Myometrial cell (primary cell): ENCODE results near the gene EVPL. TPM values are rescaled to one million over a fixed set of nuclear protein-coding genes. Genes with fewer than 3 reads are reported as not detected.

Source experiments
- total RNA-seq: library from RNA; depleted of rRNA; stranded (reverse); fragments of >200 nt; gene quantifications from 2 replicates; pipeline ENCODE4 v1.2.3, GENCODE V29; 2015

Gene EVPL
- total RNA-seq = 0.53 and 0.58 TPM in 2 replicates

GRCh38 chr17:76027159-76027839, at the start of gene EVPL:
EVPL (minus strand) TSS chr17:76027306; CDS start chr17:76027198, 108 bp downstream.

GRCh38 chr17:76074390-76075363, 47.6 kb upstream of the EVPL start, which contains the start of gene GALR2:
GALR2 (plus strand) TSS chr17:76074781; CDS start chr17:76074884, 103 bp downstream.

GRCh38 chr17:76072148-76072858, 45.2 kb upstream of the EVPL start, which contains the start of gene SRP68:
SRP68 (minus strand) TSS chr17:76072517; CDS start chr17:76072491, 26 bp downstream.

GRCh38 chr17:76000755-76001521, 26.2 kb downstream of the EVPL start, which contains the start of gene CDK3:
CDK3 (plus strand) TSS chr17:76000855; CDS start chr17:76001426, 571 bp downstream.

GRCh38 chr17:75978938-75979704, 48.0 kb downstream of the EVPL start, which contains the start of the genes ACOX1 and TEN1:
ACOX1 (minus strand) TSS chr17:75979166; CDS start chr17:75979073, 93 bp downstream.
TEN1 (plus strand) TSS chr17:75979240; CDS start chr17:75986193, 6,953 bp downstream.

Other genes starting within 250 kb of the EVPL start
- 13.6 and 32.3 TPM in 2 replicates for gene UNK, start 242.5 kb downstream of the EVPL start, total RNA-seq
- 0.89 and 3.5 TPM in 2 replicates for gene UNC13D, start 182.9 kb downstream of the EVPL start, total RNA-seq
- 84.4 and 94.8 TPM in 2 replicates for gene WBP2, start 172.0 kb downstream of the EVPL start, total RNA-seq
- gene TRIM47, start 148.7 kb downstream of the EVPL start, total RNA-seq = 11.3 and 15.3 TPM in 2 replicates
- 14.4 and 21.3 TPM in 2 replicates for gene TRIM65, start 130.4 kb downstream of the EVPL start, total RNA-seq
- gene MRPL38, start 122.4 kb downstream of the EVPL start, total RNA-seq = 24.1 and 27.1 TPM in 2 replicates
- gene FBF1, start 86.3 kb downstream of the EVPL start, total RNA-seq = 9.5 and 15.1 TPM in 2 replicates
- gene ACOX1, start 48.1 kb downstream of the EVPL start, total RNA-seq = 35.6 and 41.8 TPM in 2 replicates
- 15.8 and 16.1 TPM in 2 replicates for gene TEN1, start 48.1 kb downstream of the EVPL start, total RNA-seq
- gene CDK3, start 26.5 kb downstream of the EVPL start, total RNA-seq = 1.2 and 3.5 TPM in 2 replicates
- 29.4 and 37.7 TPM in 2 replicates for gene SRP68, start 45.2 kb upstream of the EVPL start, total RNA-seq
- 0.29 and 0.53 TPM in 2 replicates for gene GALR2, start 47.5 kb upstream of the EVPL start, total RNA-seq
- not detected in 2 replicates for gene ZACN, start 51.9 kb upstream of the EVPL start, total RNA-seq
- 61.0 and 64.9 TPM in 2 replicates for gene EXOC7, start 76.5 kb upstream of the EVPL start, total RNA-seq
- gene FOXJ1, start 113.9 kb upstream of the EVPL start, total RNA-seq = not detected in 2 replicates
- gene RNF157, start 213.2 kb upstream of the EVPL start, total RNA-seq = 0.29 and 0.89 TPM in 2 replicates
- 7.6 and 16.7 TPM in 2 replicates for gene UBALD2, start 238.0 kb upstream of the EVPL start, total RNA-seq